Left lobe of liver (tissue), 2 donors: ENCODE results near the gene CPNE6. TPM values are rescaled to one million over a fixed set of nuclear protein-coding genes. Genes with fewer than 3 reads are reported as not detected.

Experiments
- ATAC-seq: fragments of 200-7000 bp; cut with Tn5 transposase; one replicate; pipeline ENCODE4 v1.9.1; 2020; ENCODE audit warnings: mild to moderate bottlenecking, moderate library complexity
- DNase-seq: peaks from one replicate; pipeline ENCODE4 v3.0.0-alpha.2; 2020; ENCODE audit warnings: low spot score
- total RNA-seq: library from RNA; stranded (reverse); gene quantifications from one replicate; pipeline ENCODE4 v1.2.1, GENCODE V29; 2021
- donor health status: DM: no; HTN: no; CAD: no; lungs with moderate emphysema.
- donor health status: DM: no; HTN: yes; CAD: no.

CPNE6 gene
- total RNA-seq, 1 donor from 2014 or later, result 0.40 TPM

DNA sequence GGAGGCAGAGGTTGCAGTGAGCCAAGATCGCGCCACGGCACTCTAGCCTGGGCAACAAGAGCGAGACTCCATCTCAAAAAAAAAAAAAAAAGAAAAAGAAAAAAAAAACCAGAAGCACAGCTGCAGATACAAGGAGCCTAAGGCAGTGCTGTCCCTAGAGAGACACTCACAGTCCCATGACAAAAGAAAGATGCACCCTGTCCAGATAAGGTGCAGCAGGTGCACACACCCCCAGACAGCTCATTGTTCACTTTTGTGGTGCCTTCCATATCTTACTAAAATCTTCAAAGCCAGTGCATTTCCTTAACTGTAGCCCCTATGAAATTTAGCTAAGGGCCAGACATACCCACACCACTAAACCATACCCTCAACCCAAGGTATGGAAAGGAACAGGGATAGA lies 51.1 kb downstream of the CPNE6 start:
- no peak for DNase-seq
- ATAC-seq, result no peak

DNA sequence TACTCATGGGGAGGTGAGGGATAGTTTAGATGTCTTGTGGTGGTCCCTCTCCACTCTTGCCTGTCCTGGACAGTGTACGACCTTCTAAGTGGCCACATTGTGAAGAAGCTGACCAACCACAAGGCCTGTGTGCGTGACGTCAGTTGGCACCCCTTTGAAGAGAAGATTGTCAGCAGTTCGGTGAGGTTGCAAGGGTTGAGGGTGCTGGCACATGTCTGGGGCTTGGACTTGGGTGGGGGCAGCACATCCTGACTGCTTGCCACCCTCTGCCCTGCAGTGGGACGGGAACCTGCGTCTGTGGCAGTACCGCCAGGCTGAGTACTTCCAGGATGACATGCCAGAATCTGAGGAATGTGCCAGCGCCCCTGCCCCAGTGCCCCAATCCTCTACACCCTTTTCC lies 51.5 kb downstream of the CPNE6 start:
- ATAC-seq, result peak; percentile 4
- DNase-seq, result no peak

DNA sequence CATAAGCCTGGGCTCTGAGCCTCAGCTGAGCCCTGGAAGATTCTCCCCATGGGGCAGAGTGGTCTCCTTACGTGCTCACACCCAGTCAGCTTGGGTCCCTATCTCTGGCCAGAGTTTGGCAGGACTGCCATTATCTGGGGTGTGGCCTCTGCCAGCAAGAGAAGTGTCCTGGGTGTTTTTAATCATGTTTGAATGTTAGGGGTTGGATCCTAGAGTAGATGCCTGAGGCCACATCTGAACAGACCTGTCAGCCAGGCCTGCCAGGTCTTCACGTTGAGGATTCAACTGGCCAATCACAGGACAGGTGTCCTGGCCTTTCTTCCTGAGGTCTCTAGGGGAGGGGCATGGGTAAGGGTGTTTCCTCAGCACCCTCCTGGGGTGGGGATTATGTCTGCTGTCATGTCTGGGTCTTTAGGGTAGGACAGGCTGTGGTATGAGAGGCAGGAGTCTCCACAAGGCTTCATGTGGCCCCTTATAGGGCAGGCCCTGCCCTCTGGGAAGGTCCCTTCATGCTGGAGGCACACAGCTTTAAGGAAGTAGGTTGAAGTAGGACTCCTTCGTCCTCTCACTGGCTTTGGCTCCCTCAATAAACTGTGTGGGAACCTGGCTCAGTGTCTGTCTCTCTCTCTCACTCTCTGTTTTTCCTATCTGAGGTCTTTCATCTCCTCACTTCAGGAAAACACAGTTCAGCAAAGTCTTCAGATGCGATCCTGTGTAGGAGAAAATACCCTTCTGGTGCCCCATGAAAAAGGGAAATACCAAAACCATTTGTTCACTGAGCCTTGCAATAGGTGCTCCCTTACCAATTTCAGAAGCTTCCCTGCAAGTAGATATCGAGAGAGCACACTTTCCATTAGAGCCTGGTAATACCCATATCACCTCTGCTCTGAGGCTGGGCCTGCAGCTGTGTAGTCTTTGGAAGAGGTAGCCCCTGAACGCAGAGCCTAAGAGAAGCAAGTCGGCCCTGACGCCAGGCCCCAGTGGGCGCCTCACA lies 52.4 kb downstream of the CPNE6 start:
- DNase-seq, result no peak

DNA sequence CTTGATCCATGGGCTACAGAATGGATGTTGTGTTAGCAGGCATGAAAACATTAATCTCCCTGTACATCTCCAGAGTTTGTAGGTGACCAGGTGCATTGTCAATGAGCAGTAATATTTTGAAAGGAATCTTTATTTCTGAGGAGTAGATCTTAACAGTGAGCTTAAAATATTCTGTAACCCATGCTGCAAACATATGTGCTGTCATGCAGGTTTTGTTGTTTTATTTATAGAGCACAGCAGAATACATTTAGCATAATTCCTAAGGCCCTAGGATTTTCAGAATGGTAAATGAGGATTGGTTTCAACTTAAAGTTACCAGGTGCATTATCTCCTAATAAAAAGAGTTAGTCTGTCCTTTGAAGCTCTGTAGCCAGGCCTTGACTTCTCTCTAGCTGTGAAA lies 55.6 kb downstream of the CPNE6 start:
- no peak for ATAC-seq
- no peak for DNase-seq

More for the DNA sequence above, 52.4 kb downstream of the CPNE6 start:
- peak; percentile 5 for ATAC-seq

DNA sequence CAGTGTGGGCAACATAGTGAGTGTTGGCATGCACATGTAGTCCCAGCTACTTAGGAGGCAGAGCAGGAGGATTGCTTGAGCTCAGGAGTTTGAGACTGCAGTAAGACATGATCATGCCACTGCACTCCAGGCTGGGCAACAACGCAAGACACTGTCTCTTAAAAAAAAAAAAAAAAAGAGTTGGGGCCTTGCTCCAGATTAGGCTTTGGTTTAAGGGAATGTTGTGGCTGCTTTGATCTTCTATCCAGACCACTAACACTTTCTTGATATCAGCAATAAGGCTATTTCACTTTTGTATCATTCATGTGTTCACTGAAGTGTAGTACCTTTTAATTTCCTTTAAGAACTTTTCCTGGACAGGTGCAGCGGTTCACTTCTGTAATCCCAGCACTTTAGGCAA lies 56.3 kb downstream of the CPNE6 start:
- no peak for DNase-seq

More for the DNA sequence above, 56.3 kb downstream of the CPNE6 start:
- ATAC-seq, result no peak

Other genes starting within 250 kb of the CPNE6 start
- 59.0 TPM for gene DHRS4, start 117.8 kb upstream of the CPNE6 start, total RNA-seq
- 46.4 TPM for gene DHRS4L2, start 82.6 kb upstream of the CPNE6 start, total RNA-seq
- gene CARMIL3, start 19.6 kb upstream of the CPNE6 start, total RNA-seq, result 2.0 TPM
- 590 TPM for gene PCK2, start 22.7 kb downstream of the CPNE6 start, total RNA-seq
- gene DCAF11, start 43.2 kb downstream of the CPNE6 start, total RNA-seq, result 212 TPM
- gene NRL, start 43.4 kb downstream of the CPNE6 start, total RNA-seq, result 3.5 TPM
- gene FITM1, start 59.1 kb downstream of the CPNE6 start, total RNA-seq, result 34.9 TPM
- 98.1 TPM for gene PSME1, start 64.6 kb downstream of the CPNE6 start, total RNA-seq
- 24.2 TPM for gene EMC9, start 70.0 kb downstream of the CPNE6 start, total RNA-seq
- gene PSME2, start 75.0 kb downstream of the CPNE6 start, total RNA-seq, result 124 TPM
- gene RNF31, start 75.9 kb downstream of the CPNE6 start, total RNA-seq, result 28.6 TPM
- 25.1 TPM for gene IRF9, start 89.7 kb downstream of the CPNE6 start, total RNA-seq
- gene REC8, start 100.5 kb downstream of the CPNE6 start, total RNA-seq, result 2.6 TPM
- 20.2 TPM for gene IPO4, start 117.3 kb downstream of the CPNE6 start, total RNA-seq
- gene TM9SF1, start 123.9 kb downstream of the CPNE6 start, total RNA-seq, result 47.1 TPM
- 0.35 TPM for gene TSSK4, start 134.1 kb downstream of the CPNE6 start, total RNA-seq
- 14.4 TPM for gene CHMP4A, start 141.9 kb downstream of the CPNE6 start, total RNA-seq
- 5.0 TPM for gene MDP1, start 144.5 kb downstream of the CPNE6 start, total RNA-seq
- 66.7 TPM for gene NEDD8, start 160.8 kb downstream of the CPNE6 start, total RNA-seq
- 30.3 TPM for gene GMPR2, start 161.4 kb downstream of the CPNE6 start, total RNA-seq
- gene TINF2, start 171.1 kb downstream of the CPNE6 start, total RNA-seq, result 24.2 TPM
- 1.8 TPM for gene TGM1, start 191.6 kb downstream of the CPNE6 start, total RNA-seq
- gene RABGGTA, start 200.0 kb downstream of the CPNE6 start, total RNA-seq, result 15.8 TPM
- gene DHRS1, start 228.2 kb downstream of the CPNE6 start, total RNA-seq, result 91.0 TPM
- 17.2 TPM for gene NOP9, start 228.3 kb downstream of the CPNE6 start, total RNA-seq
- 216 TPM for gene CIDEB, start 236.4 kb downstream of the CPNE6 start, total RNA-seq
- gene LTB4R2, start 238.6 kb downstream of the CPNE6 start, total RNA-seq, result 6.9 TPM
- gene LTB4R, start 239.9 kb downstream of the CPNE6 start, total RNA-seq, result 7.2 TPM